ENCODE measurements around the gene SFTPB.

GRCh38 chr2:85675427-85675826, 7.4 kb upstream of the SFTPB start:
- TF ChIP-seq CTCF (IDR thresholded peaks at IDR 0.05) = no peak
- TF ChIP-seq ZFX (IDR thresholded peaks at IDR 0.05; ENCODE audit: borderline replicate concordance) = no peak
